Fibroblast of lung (primary cell): ENCODE data around the gene STAT4. TPM values are rescaled to one million over a fixed set of nuclear protein-coding genes. Genes with fewer than 3 reads are reported as not detected.

ENCODE experiments used
- DNase-seq, 2 donors: peaks; one replicate each; pipeline versions ENCODE4 v3.0.0 to v3.0.0-alpha.2; 2010; ENCODE audit warnings: low read depth in 2 of 2
- H2AFZ ChIP-seq: 2 replicates; pipeline ENCODE4 v1.5.1; 2012; ENCODE audit warnings: low read length, control low read depth, inconsistent platforms
- H3K27ac ChIP-seq: 2 replicates; pipeline ENCODE4 v1.5.1; 2011; ENCODE audit warnings: low read length, control low read depth; ENCODE audit not compliant: insufficient read depth
- H3K27me3 ChIP-seq: 2 replicates; pipeline ENCODE4 v1.5.1; 2011; ENCODE audit warnings: mild to moderate bottlenecking, low read length; ENCODE audit not compliant: control insufficient read depth, insufficient read depth
- H3K36me3 ChIP-seq: 2 replicates; pipeline ENCODE4 v1.5.1; 2011; ENCODE audit warnings: low read length; ENCODE audit not compliant: control insufficient read depth, insufficient read depth
- H3K4me1 ChIP-seq: 2 replicates; pipeline ENCODE4 v1.5.1; 2011; ENCODE audit warnings: low read length; ENCODE audit not compliant: control insufficient read depth, insufficient read depth; ENCODE audit errors: extremely low read depth
- H3K4me2 ChIP-seq: 2 replicates; pipeline ENCODE4 v1.5.1; 2011; ENCODE audit warnings: low read length, control low read depth; ENCODE audit not compliant: insufficient read depth; ENCODE audit errors: extremely low read depth
- H3K4me3 ChIP-seq, 4 experiments: fragments of 200-600 bp in 1 of 4; sonication (generic) in 1 of 4; replicated peaks in 1 of 4; 2 replicates each; pipeline ENCODE4 v1.5.1; 2011 to 2016; ENCODE audit warnings: low read length in 4 of 4, low read depth in 3 of 4, mild to moderate bottlenecking in 3 of 4, control low read depth in 2 of 4, inconsistent platforms in 1 of 4, mixed read lengths in 1 of 4; ENCODE audit not compliant: insufficient read depth in 1 of 4; ENCODE audit errors: control extremely low read depth in 1 of 4
- H3K79me2 ChIP-seq: 2 replicates; pipeline ENCODE4 v1.5.1; 2012; ENCODE audit warnings: mild to moderate bottlenecking, low read length, inconsistent platforms; ENCODE audit not compliant: control insufficient read depth, insufficient read depth
- H3K9ac ChIP-seq: 2 replicates; pipeline ENCODE4 v1.5.1; 2011; ENCODE audit warnings: mild to moderate bottlenecking, low read length, control low read depth; ENCODE audit not compliant: insufficient read depth
- H3K9me3 ChIP-seq: 2 replicates; pipeline ENCODE4 v1.5.1; 2012; ENCODE audit warnings: low read depth, low read length; ENCODE audit not compliant: control insufficient read depth, insufficient read depth
- H4K20me1 ChIP-seq: 2 replicates; pipeline ENCODE4 v1.5.1; 2011; ENCODE audit warnings: low read length; ENCODE audit not compliant: control insufficient read depth, insufficient read depth; ENCODE audit errors: extremely low read depth
- CTCF ChIP-seq, 2 donors: IDR thresholded peaks in 1 of 2; conservative IDR thresholded peaks in 1 of 2; 1 replicate in 1 of 2; 2 replicates in 1 of 2; pipeline ENCODE4 v1.5.1; 2011 to 2012; ENCODE audit warnings: low read length in 2 of 2, control low read depth in 1 of 2, inconsistent platforms in 1 of 2, low read depth in 1 of 2, mild to moderate bottlenecking in 1 of 2
- EZH2 ChIP-seq: IDR thresholded peaks from 2 replicates; pipeline ENCODE4 v1.5.1; 2012; ENCODE audit warnings: low read length, control low read depth, mild to moderate bottlenecking; ENCODE audit errors: missing control alignments
- polyA plus RNA-seq, 2 donors: library from polyadenylated mRNA; depleted of rRNA in 1 of 2; stranded (reverse) in 1 of 2; unstranded in 1 of 2; fragments of >200 nt; gene quantifications; 2 replicates each; pipeline ENCODE4 v1.2.1, GENCODE V29; 2011 to 2012; ENCODE audit warnings: missing spikeins in 1 of 2
- total RNA-seq: library from RNA; depleted of rRNA; stranded (reverse); fragments of >200 nt; gene quantifications from 2 replicates; pipeline ENCODE4 v1.2.1, GENCODE V29; 2014

The STAT4 gene
- total and polyA plus RNA-seq, 2 donors (not counting 1 experiment from before 2014, with no cell fraction given), result 0.66 to 1.2 TPM

- Histone ChIP-seq H3K4me2 (no peak overlapping the region), H3K27me3 (no peaks in the 10 kb centered on the region), H3K9ac (no peak overlapping the region), H4K20me1 (no peaks in the 10 kb centered on the region), H2AFZ (no peak overlapping the region), H3K4me3 (no peak overlapping the region), H3K4me1 (no peaks in the 10 kb centered on the region), H3K27ac (no peak overlapping the region), H3K79me2 (no peaks in the 10 kb centered on the region), H3K9me3 (no peaks in the 10 kb centered on the region), H3K36me3 (no peaks in the 10 kb centered on the region)
- TF ChIP-seq CTCF (conservative IDR thresholded peaks at IDR 0.05 in 1 of 2, IDR thresholded peaks at IDR 0.05 in 1 of 2; ENCODE audit: low read depth in 1 of 2, low read length in 2 of 2) (no peak), EZH2 (no peak)
- no peak for DNase-seq
Measured at GRCh38 chr2:191070276-191070675, 80.5 kb downstream of the STAT4 start.

GRCh38 chr2:191069606-191070005 lies 81.2 kb downstream of the STAT4 start:
- Histone ChIP-seq H2AFZ (no peak overlapping the region), H4K20me1 (no peaks in the 10 kb centered on the region), H3K79me2 (no peaks in the 10 kb centered on the region), H3K4me2 (no peak overlapping the region), H3K4me3 (no peak overlapping the region), H3K4me1 (no peaks in the 10 kb centered on the region), H3K27me3 (no peaks in the 10 kb centered on the region), H3K9me3 (no peaks in the 10 kb centered on the region), H3K27ac (no peak overlapping the region), H3K36me3 (no peaks in the 10 kb centered on the region), H3K9ac (no peak overlapping the region)
- TF ChIP-seq EZH2, result no peak
- TF ChIP-seq CTCF (conservative IDR thresholded peaks at IDR 0.05 in 1 of 2, IDR thresholded peaks at IDR 0.05 in 1 of 2; ENCODE audit: low read depth in 1 of 2, low read length in 2 of 2), result no peak
- DNase-seq, result no peak

GRCh38 chr2:191066919-191067233 lies 83.9 kb downstream of the STAT4 start:
- Histone ChIP-seq H3K4me2 (no peak overlapping the region), H3K27ac (no peak overlapping the region), H2AFZ (no peak overlapping the region), H4K20me1 (no peaks in the 10 kb centered on the region), H3K4me1 (no peaks in the 10 kb centered on the region), H3K9ac (no peak overlapping the region), H3K36me3 (no peaks in the 10 kb centered on the region), H3K79me2 (no peaks in the 10 kb centered on the region), H3K9me3 (no peaks in the 10 kb centered on the region), H3K4me3 (no peak overlapping the region), H3K27me3 (no peaks in the 10 kb centered on the region)
- TF ChIP-seq EZH2 (no peak), CTCF (conservative IDR thresholded peaks at IDR 0.05 in 1 of 2, IDR thresholded peaks at IDR 0.05 in 1 of 2; ENCODE audit: low read depth in 1 of 2, low read length in 2 of 2) (no peak)
- no peak for DNase-seq
